ENCODE measurements around the gene ZNF772.

ZNF772 gene

DNA sequence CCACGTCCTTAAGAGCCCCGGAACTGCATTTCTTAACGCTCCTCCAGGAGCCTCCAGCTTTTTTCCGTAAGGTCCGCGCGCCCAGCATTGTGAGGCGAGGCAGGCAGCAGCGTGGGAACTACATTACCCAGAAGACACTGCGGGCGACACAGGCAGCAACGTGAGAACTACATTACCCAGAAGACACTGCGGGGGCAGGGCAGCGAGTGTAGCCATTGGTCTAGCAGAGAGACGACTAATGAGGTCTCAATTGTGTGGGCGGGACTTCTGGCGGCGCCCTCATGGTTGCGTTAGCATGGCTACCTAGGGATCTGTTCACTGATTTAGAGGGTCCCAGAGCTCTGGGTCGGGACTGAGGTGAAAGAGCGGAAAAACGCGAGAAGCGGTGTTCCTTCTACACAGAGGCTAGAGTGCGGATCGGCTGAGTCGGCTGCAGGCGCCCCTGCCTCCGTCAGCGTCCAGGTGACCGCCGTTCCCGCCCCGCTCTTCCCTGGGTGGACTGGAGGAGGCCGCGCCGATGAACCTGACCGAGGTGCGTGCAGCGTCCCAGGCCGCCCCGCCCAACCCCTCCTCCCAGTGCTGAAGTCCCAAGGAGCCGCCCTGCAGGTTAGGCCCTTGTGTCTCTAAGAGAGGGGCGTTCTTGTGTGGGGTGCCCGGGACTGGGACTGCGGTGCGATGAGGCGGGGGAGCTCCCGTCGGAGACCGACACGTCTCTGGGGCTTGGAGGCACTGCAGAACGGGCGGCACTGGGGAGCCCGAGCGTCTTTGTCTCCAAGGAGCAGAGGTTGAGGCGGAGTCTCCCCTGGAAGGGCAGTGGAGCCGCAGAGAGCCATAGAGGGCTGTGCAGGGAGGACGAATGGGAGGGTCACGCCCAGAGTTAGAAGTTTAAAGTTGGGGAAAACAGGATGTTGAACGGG is 42.0 kb downstream of the ZNF772 start, which contains the start of gene ZNF749:
Gene ZNF749 (plus strand): TSS at position 264 of the 917 bp plus-strand sequence. CDS start 254 bp downstream, at position 518.
- peak; percentile 97 for DNase-seq

DNA sequence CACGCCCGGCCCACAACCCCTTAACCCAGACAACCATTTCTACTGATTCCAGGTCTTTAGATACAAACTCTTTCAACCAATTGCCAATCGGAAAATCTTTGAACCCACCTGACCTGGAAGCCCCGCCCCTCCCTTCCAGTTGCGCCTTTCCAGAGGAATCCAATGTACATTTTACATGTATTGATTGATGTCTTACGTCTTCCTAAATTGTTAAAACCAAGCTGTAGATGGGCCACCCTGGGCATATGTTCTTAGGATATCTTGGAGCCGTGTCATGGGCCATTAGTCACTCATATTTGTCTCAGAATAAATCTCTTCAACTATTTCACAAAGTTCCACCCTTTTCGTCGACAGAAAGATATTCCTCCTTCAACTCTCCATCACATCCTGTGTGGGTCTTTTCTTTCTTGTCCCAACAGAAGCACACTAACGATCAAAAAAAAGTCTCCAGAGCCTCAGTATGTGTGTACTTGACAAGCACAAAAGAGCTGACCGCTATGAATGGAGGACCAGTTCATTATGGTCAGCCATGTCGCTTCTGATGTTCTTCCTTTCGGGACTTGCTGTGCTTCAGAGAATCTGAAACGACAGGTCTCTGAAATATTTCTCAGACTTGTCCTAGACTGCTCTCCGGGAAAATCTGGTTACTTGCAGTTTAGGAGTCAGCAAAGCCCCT is 42.8 kb downstream of the ZNF772 start:
- no peak for DNase-seq

GRCh38 chr19:57421037-57421436 is 56.3 kb downstream of the ZNF772 start:
- no peak for DNase-seq

GRCh38 chr19:57419439-57419838 is 57.9 kb downstream of the ZNF772 start:
- DNase-seq = no peak

Data from CD4-positive, alpha-beta T cell treated with Interleukin-15 for 1 hour (primary cell).